Natural killer cell (primary cell): ENCODE results near the gene SFTPD. TPM values are rescaled to one million over a fixed set of nuclear protein-coding genes. Genes with fewer than 3 reads are reported as not detected.

ENCODE experiments used
- ATAC-seq, 3 donors: fragments of 150-1000 bp in 2 of 3; fragments of 200-7000 bp in 1 of 3; cut with Tn5 transposase; 1 replicate in 1 of 3; 2 replicates in 2 of 3; pipeline ENCODE4 v1.10.0; 2021; ENCODE audit warnings: mild to moderate bottlenecking in 2 of 3, moderate library complexity in 2 of 3
- DNase-seq, 2 donors: peaks; one replicate each; pipeline versions ENCODE4 v3.0.0 to v3.0.0-alpha.2; 2013 to 2021; ENCODE audit warnings: mixed read lengths in 1 of 2
- H3K27ac ChIP-seq: one replicate; pipeline ENCODE4 v1.5.1; 2013; ENCODE audit warnings: mild to moderate bottlenecking, low read length
- H3K27me3 ChIP-seq: one replicate; pipeline ENCODE4 v1.6.1; 2013; ENCODE audit warnings: low read length; ENCODE audit not compliant: control insufficient read depth, insufficient read depth
- H3K36me3 ChIP-seq: one replicate; pipeline ENCODE4 v1.6.1; 2013; ENCODE audit warnings: low read length; ENCODE audit not compliant: control insufficient read depth, insufficient read depth
- H3K4me1 ChIP-seq: one replicate; pipeline ENCODE4 v1.6.1; 2013; ENCODE audit warnings: low read length; ENCODE audit not compliant: control insufficient read depth, insufficient read depth
- H3K4me3 ChIP-seq: one replicate; pipeline ENCODE4 v1.5.1; 2013; ENCODE audit warnings: low read length
- H3K9me3 ChIP-seq: one replicate; pipeline ENCODE4 v1.6.1; 2013; ENCODE audit warnings: low read length; ENCODE audit not compliant: control insufficient read depth, insufficient read depth
- H3K27ac Mint-ChIP-seq, 2 donors: one replicate each; pipeline ENCODE4 v1.8.0; 2022; ENCODE audit warnings: mild to moderate bottlenecking in 2 of 2, mixed read lengths in 2 of 2, moderate library complexity in 1 of 2
- H3K27me3 Mint-ChIP-seq, 2 donors: one replicate each; pipeline ENCODE4 v1.8.0; 2022; ENCODE audit warnings: low read depth in 2 of 2, mixed read lengths in 2 of 2
- H3K36me3 Mint-ChIP-seq: one replicate; pipeline ENCODE4 v1.8.0; 2022; ENCODE audit warnings: mixed read lengths
- H3K4me1 Mint-ChIP-seq, 2 donors: one replicate each; pipeline ENCODE4 v1.8.0; 2022; ENCODE audit warnings: mixed read lengths in 2 of 2
- H3K4me3 Mint-ChIP-seq: one replicate; pipeline ENCODE4 v1.8.0; 2022; ENCODE audit warnings: mild to moderate bottlenecking, moderate library complexity, mixed read lengths
- H3K9me3 Mint-ChIP-seq, 2 donors: one replicate each; pipeline ENCODE4 v1.8.0; 2022; ENCODE audit warnings: mixed read lengths in 2 of 2
- CTCF ChIP-seq: fragments of 200-600 bp; IDR thresholded peaks from one replicate; pipeline ENCODE4 v1.8.0; 2022; ENCODE audit warnings: antibody characterized with exemption
- WGBS: methylation state at CpG from one replicate; pipeline ENCODE4 v1.1.7; 2013; ENCODE audit warnings: missing lambda C conversion rate; ENCODE audit not compliant: insufficient coverage; 5-methylcytosine and 5-hydroxymethylcytosine counted together
- intact Hi-C: fragments of 100-400 bp; cut with micrococcal nuclease; formaldehyde crosslinking; loops from one replicate; pipeline ENCODE4 v1.14.2; 2022
- total RNA-seq, 4 donors: library from RNA; stranded (reverse); fragments of 120-200 nt in 1 of 4; gene quantifications; one replicate each; pipeline versions ENCODE4 v1.2.3 to v1.2.4, GENCODE V29; 2013 to 2022

Gene SFTPD
- total RNA-seq, 3 donors from 2014 or later (not counting 1 experiment from before 2014, with no cell fraction given), result 0.56 TPM; not detected in 2

GRCh38 chr10:79937701-79938151 lies 11.2 kb downstream of the SFTPD start:
- Mint-ChIP-seq H3K27me3 (peaks cover 18 to 21% of the 10 kb centered on the region in 2 donors), H3K27ac (no peak overlapping the region), H3K9me3 (no peaks in the 10 kb centered on the region), H3K36me3 (no peaks in the 10 kb centered on the region), H3K4me3 (no peak overlapping the region), H3K4me1 (peaks cover 0 to 4% of the 10 kb centered on the region in 2 donors)
- Histone ChIP-seq H3K36me3 (no peaks in the 10 kb centered on the region), H3K27me3 (peaks cover 3% of the 10 kb centered on the region), H3K4me3 (no peak overlapping the region), H3K9me3 (no peaks in the 10 kb centered on the region), H3K27ac (no peak overlapping the region), H3K4me1 (peaks cover 28% of the 10 kb centered on the region)
- TF ChIP-seq CTCF, result no peak
- WGBS, result 87% methylated on average over 10 of the region's 10 CpGs
- ATAC-seq (no peak), DNase-seq (no peak)
- intact Hi-C loops, result no loop called here

DNA sequence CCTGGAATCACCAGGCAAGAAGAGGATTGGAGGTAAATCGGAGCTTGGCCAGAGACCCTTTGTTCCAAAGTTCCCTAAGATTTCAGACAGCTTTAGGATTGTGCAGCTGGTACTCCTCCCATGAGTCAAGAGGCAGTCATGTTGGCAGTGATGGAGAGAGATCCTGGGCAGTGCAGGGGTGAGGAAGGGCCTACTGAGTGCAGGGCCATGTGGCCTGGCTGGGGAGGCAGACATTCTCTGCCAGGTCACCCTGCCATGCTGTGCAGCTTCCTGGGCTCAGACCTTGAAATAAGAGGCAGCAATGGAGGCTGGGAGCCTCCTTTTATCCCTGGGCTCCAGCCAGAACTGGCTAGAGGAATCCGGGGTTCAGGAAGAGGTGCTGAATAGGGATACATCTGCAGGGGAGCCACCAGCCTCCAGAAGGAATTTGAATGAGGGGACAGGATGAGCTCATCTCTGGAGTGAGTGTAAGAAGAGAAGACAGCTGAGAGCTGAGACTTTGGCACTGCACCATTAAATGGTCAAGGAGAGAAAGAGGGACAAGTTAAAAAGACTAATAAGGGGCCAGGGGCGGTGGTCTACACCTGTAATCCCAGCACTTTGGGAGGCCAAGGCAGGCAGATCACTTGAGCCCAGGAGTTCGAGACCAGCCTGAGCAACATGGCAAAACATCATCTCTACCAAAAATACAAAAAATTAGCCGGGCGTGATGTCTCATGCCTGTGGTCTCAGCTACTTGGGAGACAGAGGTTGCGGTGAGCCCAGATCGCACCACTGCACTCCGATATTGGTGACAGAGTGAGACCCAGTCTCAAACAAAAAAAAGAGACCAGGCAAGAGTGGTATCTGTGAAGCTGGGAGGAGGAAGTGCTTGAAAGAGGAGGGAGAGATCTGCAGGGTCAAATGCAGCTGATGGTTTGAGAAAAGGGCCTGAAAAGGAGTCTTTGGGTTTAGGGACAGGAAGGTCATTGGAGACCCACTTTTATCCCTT lies 12.0 kb downstream of the SFTPD start:
- Histone ChIP-seq H3K9me3 (no peaks in the 10 kb centered on the region), H3K36me3 (no peaks in the 10 kb centered on the region), H3K4me1 (peaks cover 28% of the 10 kb centered on the region), H3K4me3 (no peak overlapping the region), H3K27me3 (peaks cover 3% of the 10 kb centered on the region), H3K27ac (no peak overlapping the region)
- TF ChIP-seq CTCF, result no peak
- intact Hi-C loops, result no loop called here
- Mint-ChIP-seq H3K9me3 (no peaks in the 10 kb centered on the region), H3K4me3 (no peak overlapping the region), H3K36me3 (no peaks in the 10 kb centered on the region), H3K27ac (no peak overlapping the region), H3K4me1 (peaks cover 0 to 4% of the 10 kb centered on the region in 2 donors), H3K27me3 (peaks cover 25 to 26% of the 10 kb centered on the region in 2 donors)
- 65% methylated on average over 8 of the region's 9 CpGs for WGBS
- DNase-seq, result no peak
- ATAC-seq, result no peak

- no peaks in the 10 kb centered on the region for H3K36me3 ChIP-seq
- Mint-ChIP-seq H3K9me3 (no peaks in the 10 kb centered on the region), H3K27ac (no peak overlapping the region), H3K27me3 (peaks cover 42 to 45% of the 10 kb centered on the region in 2 donors), H3K4me3 (no peak overlapping the region), H3K4me1 (peaks cover 4 to 6% of the 10 kb centered on the region in 2 donors), H3K36me3 (no peaks in the 10 kb centered on the region)
- no peak overlapping the region for H3K27ac ChIP-seq
- intact Hi-C loops, result no loop called here
- no peak for TF ChIP-seq CTCF
- H3K4me3 ChIP-seq, result no peak overlapping the region
- peaks cover 3% of the 10 kb centered on the region for H3K27me3 ChIP-seq
- H3K9me3 ChIP-seq, result no peaks in the 10 kb centered on the region
- no peak for ATAC-seq
- DNase-seq, result no peak
- WGBS, result 92% methylated on average over 3 of the region's 3 CpGs
- H3K4me1 ChIP-seq, result peaks cover 17% of the 10 kb centered on the region
These were observed 14.9 kb downstream of the SFTPD start for GRCh38 chr10:79933961-79934360.
